ENCODE data around the gene GMEB2. TPM values are rescaled to one million over a fixed set of nuclear protein-coding genes. Genes with fewer than 3 reads are reported as not detected.
"Not testable (repeated sequence)": the region's sequence is repeated elsewhere in the genome, so short reads cannot be mapped to it uniquely, and the experiment has no call there.

Gene GMEB2
- total RNA-seq, 2 experiments from 2014 or later, result 20.5 to 21.6 TPM

DNA sequence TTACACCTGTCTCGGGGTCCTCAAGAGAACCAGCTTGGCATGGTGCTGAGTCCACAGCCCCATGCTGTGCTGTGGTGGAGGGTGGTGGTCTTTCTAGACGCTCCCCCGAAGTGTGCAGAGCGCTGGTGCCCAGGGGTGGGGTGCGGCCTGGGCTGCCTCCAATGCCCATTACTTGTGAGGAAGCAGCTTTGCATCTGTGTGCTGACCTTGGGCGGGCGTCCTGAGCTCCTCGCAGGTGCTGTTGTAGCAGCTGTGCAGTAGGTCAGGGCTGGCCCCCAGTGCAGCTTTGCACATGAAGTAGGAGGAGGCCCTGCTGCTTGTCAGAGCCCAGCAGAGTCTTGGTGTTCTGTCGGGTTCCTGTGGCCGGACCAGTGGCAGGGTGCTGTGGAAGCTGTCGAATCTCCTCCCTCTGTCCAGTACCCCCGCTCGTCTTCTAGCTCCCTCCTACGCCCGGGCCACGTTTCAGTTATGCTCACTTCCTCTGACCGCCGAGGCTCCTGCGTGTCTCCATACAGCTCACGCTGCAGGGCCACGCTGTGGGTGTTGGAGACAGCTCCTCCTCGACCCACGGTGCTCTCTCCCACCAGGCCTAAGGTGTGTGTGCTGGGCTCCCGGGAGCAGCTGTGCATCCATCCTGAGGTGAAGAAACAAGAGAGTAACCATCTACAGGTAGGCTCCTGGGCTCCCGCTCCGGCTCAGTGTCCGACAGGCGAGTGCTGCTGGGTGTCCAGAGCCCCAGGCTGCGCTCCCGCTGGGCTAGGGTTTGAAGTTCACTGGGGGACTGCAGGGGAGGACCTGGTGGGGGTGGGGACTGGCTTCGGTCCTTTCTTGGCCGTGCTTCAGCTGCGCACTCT is 35.3 kb upstream of the GMEB2 start:
- H3K27ac Mint-ChIP-seq, result no peak overlapping the region
- peaks cover 6% of the 10 kb centered on the region for H3K36me3 Mint-ChIP-seq
- H3K9me3 Mint-ChIP-seq, result no peaks in the 10 kb centered on the region
- DNase-seq (no peak), ATAC-seq (ENCODE audit: low read depth) (no peak)
- H3K27me3 Mint-ChIP-seq, result no peaks in the 10 kb centered on the region
- H3K4me1 Mint-ChIP-seq, result peaks cover 8% of the 10 kb centered on the region
- H3K4me3 Mint-ChIP-seq, result no peak overlapping the region
- POLR2A ChIA-PET, result no interaction called here

GRCh38 chr20:63661108-63661507 is 34.2 kb upstream of the GMEB2 start:
- POLR2A ChIA-PET, result no interaction called here
- Mint-ChIP-seq H3K4me3 (no peak overlapping the region), H3K36me3 (peaks cover 2% of the 10 kb centered on the region), H3K4me1 (peaks cover 8% of the 10 kb centered on the region), H3K27ac (no peak overlapping the region), H3K27me3 (no peaks in the 10 kb centered on the region), H3K9me3 (no peaks in the 10 kb centered on the region)
- ATAC-seq (ENCODE audit: low read depth) (no peak), DNase-seq (no peak)

DNA sequence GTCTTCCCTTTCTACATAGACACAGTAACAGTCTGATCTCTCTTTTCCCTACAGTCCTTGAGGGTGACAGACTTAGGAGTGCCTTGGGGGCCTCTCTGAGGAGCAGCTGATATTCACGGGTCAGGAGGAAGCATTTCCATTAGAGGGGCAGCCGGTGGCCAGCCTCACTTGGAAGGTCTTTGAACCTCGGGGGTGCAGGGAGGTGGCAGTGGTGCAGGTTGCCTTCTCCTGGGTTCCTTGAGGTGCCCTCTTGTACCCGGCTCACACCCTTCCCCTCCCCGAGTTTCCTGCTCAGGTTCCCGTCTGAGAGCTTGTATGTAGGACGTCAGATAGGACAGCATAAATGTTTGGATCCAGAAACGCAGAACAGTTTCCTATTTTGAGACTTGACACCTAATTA is 33.7 kb upstream of the GMEB2 start:
- peaks cover 8% of the 10 kb centered on the region for H3K4me1 Mint-ChIP-seq
- H3K27ac Mint-ChIP-seq, result no peak overlapping the region
- H3K27me3 Mint-ChIP-seq, result no peaks in the 10 kb centered on the region
- POLR2A ChIA-PET, result no interaction called here
- DNase-seq (no peak), ATAC-seq (ENCODE audit: low read depth) (no peak)
- H3K9me3 Mint-ChIP-seq, result no peaks in the 10 kb centered on the region
- peaks cover 1% of the 10 kb centered on the region for H3K36me3 Mint-ChIP-seq
- no peak overlapping the region for H3K4me3 Mint-ChIP-seq

DNA sequence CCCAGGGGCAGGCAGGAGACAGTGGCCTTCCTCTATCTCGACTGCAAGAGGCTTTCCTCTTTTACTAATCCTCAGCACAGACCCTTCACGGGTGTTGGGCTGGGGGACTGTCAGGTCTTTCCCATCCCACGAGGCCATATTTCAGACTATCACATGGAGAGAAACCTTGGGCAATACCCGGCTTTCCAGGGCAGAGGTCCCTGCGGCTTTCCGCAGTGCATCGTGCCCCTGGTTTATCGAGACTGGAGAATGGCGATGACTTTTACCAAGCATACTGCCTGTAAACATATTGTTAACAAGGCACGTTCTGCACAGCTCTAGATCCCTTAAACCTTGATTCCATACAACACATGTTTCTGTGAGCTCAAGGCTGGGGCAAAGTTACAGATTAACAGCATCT is 33.3 kb upstream of the GMEB2 start:
- DNase-seq; ATAC-seq (ENCODE audit: low read depth); H3K4me1 Mint-ChIP-seq; H3K27me3 Mint-ChIP-seq; H3K27ac Mint-ChIP-seq; H3K9me3 Mint-ChIP-seq; POLR2A ChIA-PET; H3K36me3 Mint-ChIP-seq: not testable (repeated sequence)
- peak overlapping the region; percentile 28 for H3K4me3 Mint-ChIP-seq

DNA sequence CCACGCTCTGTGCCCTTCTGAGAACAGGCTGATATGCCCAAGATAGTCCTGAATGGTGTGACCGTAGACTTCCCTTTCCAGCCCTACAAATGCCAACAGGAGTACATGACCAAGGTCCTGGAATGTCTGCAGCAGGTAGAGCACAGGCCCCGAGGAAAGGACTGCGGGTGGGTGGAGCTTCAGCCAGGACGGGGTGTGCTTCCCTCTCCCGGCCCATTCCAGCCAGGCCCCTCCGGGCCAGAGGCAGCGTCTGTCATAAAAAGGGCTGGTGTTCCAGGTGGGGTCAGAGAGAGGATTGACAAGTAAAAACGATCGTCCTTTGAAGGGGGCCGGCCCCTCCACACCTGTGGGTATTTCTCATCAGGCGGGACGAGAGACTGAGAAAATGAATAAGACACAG is 32.5 kb upstream of the GMEB2 start:
- Mint-ChIP-seq H3K4me1 (peaks cover 13% of the 10 kb centered on the region), H3K36me3 (peaks cover 1% of the 10 kb centered on the region), H3K4me3 (peak overlapping the region; percentile 95), H3K9me3 (no peaks in the 10 kb centered on the region), H3K27me3 (no peaks in the 10 kb centered on the region), H3K27ac (no peak overlapping the region)
- ATAC-seq (ENCODE audit: low read depth) (no peak), DNase-seq (no peak)
- POLR2A ChIA-PET, result interaction anchor here (2.0 kb wide), 1 partner anchor 106 kb away, joined by 9 read pairs; no protein-coding TSS in a partner anchor

GRCh38 chr20:63658749-63659187 is 31.9 kb upstream of the GMEB2 start:
- ATAC-seq (ENCODE audit: low read depth) (peak; percentile 30), DNase-seq (no peak)
- Mint-ChIP-seq H3K36me3 (peaks cover 1% of the 10 kb centered on the region), H3K4me3 (peak overlapping the region; percentile 95), H3K4me1 (peaks cover 17% of the 10 kb centered on the region), H3K27ac (peak overlapping the region; percentile 92), H3K27me3 (no peaks in the 10 kb centered on the region), H3K9me3 (no peaks in the 10 kb centered on the region)
- POLR2A ChIA-PET, result interaction anchor here (0.6 to 2.0 kb wide), 21 partner anchors 17 to 419 kb away, joined by 3 to 16 read pairs (median 5); partner anchors contain the start of genes ARFRP1, GMEB2, HELZ2 and PPDPF

- POLR2A ChIA-PET, result interaction anchor here (0.6 to 2.0 kb wide), 22 partner anchors 16 to 420 kb away, joined by 3 to 16 read pairs (median 4); partner anchors contain the start of genes ARFRP1, GMEB2, HELZ2 and PPDPF
- DNase-seq, result peak; percentile 97
- H3K4me1 Mint-ChIP-seq, result peaks cover 17% of the 10 kb centered on the region
- peak; percentile 82 for ATAC-seq (ENCODE audit: low read depth)
- peak within 1 kb of the TSS; percentile 92 for H3K27ac Mint-ChIP-seq
- peak within 1 kb of the TSS; percentile 95 for H3K4me3 Mint-ChIP-seq
- H3K9me3 Mint-ChIP-seq, result no peaks in the 10 kb centered on the region
- H3K27me3 Mint-ChIP-seq, result no peaks in the 10 kb centered on the region
- H3K36me3 Mint-ChIP-seq, result peaks cover 1% of the 10 kb centered on the region
Observed at GRCh38 chr20:63657937-63658748, 31.2 kb upstream of the GMEB2 start, which contains the start of gene RTEL1. RTEL1 (plus strand) TSS chr20:63658312; CDS start chr20:63659403, 1,091 bp downstream.

GRCh38 chr20:63657260-63657936 is 30.5 kb upstream of the GMEB2 start:
- Mint-ChIP-seq H3K27ac (peak overlapping the region; percentile 92), H3K4me1 (peaks cover 17% of the 10 kb centered on the region), H3K36me3 (peaks cover 1% of the 10 kb centered on the region), H3K4me3 (peak overlapping the region; percentile 95), H3K27me3 (no peaks in the 10 kb centered on the region), H3K9me3 (no peaks in the 10 kb centered on the region)
- DNase-seq (no peak), ATAC-seq (ENCODE audit: low read depth) (no peak)
- POLR2A ChIA-PET, result interaction anchor here (0.7 to 2.0 kb wide), 13 partner anchors 16 to 238 kb away, joined by 3 to 16 read pairs (median 6); partner anchors contain the start of genes ARFRP1, GMEB2, HELZ2 and PTK6

- Mint-ChIP-seq H3K36me3 (no peaks in the 10 kb centered on the region), H3K27ac (no peak overlapping the region), H3K4me1 (peaks cover 19% of the 10 kb centered on the region), H3K27me3 (peaks cover 3% of the 10 kb centered on the region), H3K4me3 (no peak overlapping the region), H3K9me3 (no peaks in the 10 kb centered on the region)
- DNase-seq, result no peak
- ATAC-seq (ENCODE audit: low read depth), result no peak
- POLR2A ChIA-PET, result no interaction called here
Observed at GRCh38 chr20:63656451-63656850, 29.6 kb upstream of the GMEB2 start.

- Mint-ChIP-seq H3K9me3 (no peaks in the 10 kb centered on the region), H3K27me3 (peaks cover 9% of the 10 kb centered on the region), H3K36me3 (no peaks in the 10 kb centered on the region), H3K27ac (no peak overlapping the region), H3K4me3 (no peak overlapping the region), H3K4me1 (peaks cover 19% of the 10 kb centered on the region)
- DNase-seq (no peak), ATAC-seq (ENCODE audit: low read depth) (no peak)
- POLR2A ChIA-PET, result interaction anchor here (1.1 kb wide), 1 partner anchor 13 kb away, joined by 3 read pairs; no protein-coding TSS in a partner anchor
Observed at GRCh38 chr20:63655249-63655648, 28.3 kb upstream of the GMEB2 start.

DNA sequence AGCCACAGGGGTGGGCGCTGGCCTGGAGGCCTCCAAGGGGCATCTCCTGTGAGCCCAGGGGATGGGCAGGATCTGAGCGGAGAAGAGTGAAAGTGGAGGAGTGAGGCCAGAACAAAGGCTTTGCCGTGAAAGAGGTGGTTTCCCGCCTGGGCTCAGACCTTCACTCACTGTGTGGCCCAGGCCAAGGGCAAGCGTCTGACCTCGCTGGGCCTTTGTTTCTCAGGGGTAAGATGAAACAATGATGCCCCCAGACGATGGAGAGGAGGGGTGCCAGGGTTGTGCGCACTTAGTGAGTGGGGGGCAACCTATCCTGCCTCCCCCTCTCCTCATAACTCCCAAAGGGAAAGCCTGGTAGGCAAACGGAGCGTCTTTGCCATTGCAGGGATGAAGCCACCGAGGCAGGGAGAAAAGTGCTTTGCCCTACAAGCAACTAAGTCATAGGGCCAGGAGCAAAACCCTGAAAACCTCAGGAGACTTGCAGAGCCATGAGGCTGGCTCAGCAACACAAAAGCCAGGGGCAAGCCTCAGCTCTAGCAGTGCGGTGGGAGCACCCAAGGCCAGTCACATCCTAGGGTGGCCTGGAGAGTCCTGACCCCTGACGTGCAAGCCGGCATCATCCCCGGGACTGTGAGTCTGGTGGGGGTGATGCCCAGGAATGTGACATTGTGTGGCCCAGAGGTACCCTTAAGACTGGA is 27.2 kb upstream of the GMEB2 start:
- POLR2A ChIA-PET, result interaction anchor here (0.5 to 1.5 kb wide), 3 partner anchors 12 to 20 kb away, joined by 3 to 7 read pairs (median 4); no protein-coding TSS in a partner anchor
- DNase-seq (no peak), ATAC-seq (ENCODE audit: low read depth) (no peak)
- H3K27ac Mint-ChIP-seq, result peak overlapping the region; percentile 56
- H3K9me3 Mint-ChIP-seq, result no peaks in the 10 kb centered on the region
- peaks cover 9% of the 10 kb centered on the region for H3K27me3 Mint-ChIP-seq
- H3K4me3 Mint-ChIP-seq, result peak overlapping the region; percentile 85
- peaks cover 14% of the 10 kb centered on the region for H3K4me1 Mint-ChIP-seq
- no peaks in the 10 kb centered on the region for H3K36me3 Mint-ChIP-seq

Measured in activated naive CD8-positive, alpha-beta T cell treated with anti-CD3 and anti-CD28 coated beads, Interleukin-2, amount 10 ng/mL, durations not matched to agents 7 days and 5 days (primary cell).